Ishikawa (cell line): ENCODE results near the gene TSPAN15.

ENCODE experiments used
- CREB1 ChIP-seq: IDR thresholded peaks from 2 replicates; pipeline ENCODE4 v1.6.1; 2012; ENCODE audit warnings: low read depth
- FOXM1 ChIP-seq: IDR thresholded peaks from 2 replicates; pipeline ENCODE4 v1.6.1; 2012; ENCODE audit warnings: low read depth, borderline replicate concordance
- RAD21 ChIP-seq: IDR thresholded peaks from 2 replicates; pipeline ENCODE4 v1.6.1; 2012; ENCODE audit warnings: low read depth
- REST ChIP-seq: IDR thresholded peaks from 2 replicates; pipeline ENCODE4 v1.6.1; 2012; ENCODE audit warnings: low read depth, mild to moderate bottlenecking
- TAF1 ChIP-seq: IDR thresholded peaks from 2 replicates; pipeline ENCODE4 v1.6.1; 2012; ENCODE audit warnings: low read depth, mild to moderate bottlenecking

- no peak for TF ChIP-seq REST
- no peak for TF ChIP-seq RAD21
- TF ChIP-seq TAF1: no peak
- TF ChIP-seq CREB1: no peak
- TF ChIP-seq FOXM1: no peak
Measured at GRCh38 chr10:69416695-69417094, 34.6 kb upstream of the TSPAN15 start, which contains the start of gene TACR2.
